Amniotic stem cell (primary cell): Measurements from ENCODE around the gene PRKAG2.

Experiments used
- DNase-seq: peaks from one replicate; lab custom pipeline; 2025; lab: John Stamatoyannopoulos, UW

PRKAG2 gene

DNA sequence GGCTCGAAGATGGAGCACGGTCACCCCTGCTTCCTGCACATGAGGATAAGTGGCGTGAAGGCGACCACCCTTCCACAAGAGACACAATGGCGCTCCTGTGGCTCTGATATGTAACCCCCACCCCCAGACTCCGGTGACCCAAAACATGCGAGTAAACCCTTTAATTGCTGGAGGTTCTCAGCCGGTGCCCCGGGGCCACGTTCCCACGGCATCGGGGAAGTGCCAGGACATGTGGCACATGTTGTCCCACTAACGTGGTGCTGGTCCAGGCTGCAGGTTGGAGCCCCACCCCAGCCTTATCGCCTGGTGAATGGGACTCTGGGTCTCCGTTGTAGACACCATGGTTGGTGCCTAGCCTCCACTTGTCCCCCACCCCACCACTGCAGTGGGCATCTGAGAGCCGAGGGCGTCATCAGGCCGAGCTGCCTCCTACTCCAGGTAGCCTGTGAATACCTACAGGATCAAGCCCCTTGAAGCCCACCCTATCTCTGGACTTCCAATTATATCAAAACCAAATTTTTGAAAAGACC, 132.8 kb downstream of the PRKAG2 start:
- DNase-seq: no peak

DNA sequence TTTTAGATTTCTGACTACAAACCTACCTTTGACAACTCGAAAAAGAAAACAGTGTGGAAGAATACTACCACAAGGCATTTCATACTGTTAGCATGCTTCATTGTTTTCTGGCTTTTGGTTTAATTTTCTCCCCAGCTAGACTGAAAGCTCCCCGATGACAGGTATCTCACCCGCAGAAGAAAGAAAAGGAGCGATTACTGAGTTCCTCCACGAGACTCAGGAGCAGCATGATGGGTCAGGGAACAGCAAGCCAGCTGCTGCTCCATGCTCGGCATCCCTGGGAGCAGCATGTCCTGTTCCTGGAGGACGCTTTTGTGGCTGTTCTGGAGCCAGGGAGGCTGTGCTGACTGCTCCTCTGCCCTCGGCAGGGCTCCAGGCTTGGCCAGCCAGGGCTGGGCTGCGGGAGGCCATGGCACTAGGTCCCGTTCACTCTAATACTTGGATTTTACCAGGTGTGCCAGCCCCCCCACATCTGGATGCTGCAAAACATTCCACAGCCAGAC, 133.4 kb downstream of the PRKAG2 start:
- DNase-seq: no peak

DNA sequence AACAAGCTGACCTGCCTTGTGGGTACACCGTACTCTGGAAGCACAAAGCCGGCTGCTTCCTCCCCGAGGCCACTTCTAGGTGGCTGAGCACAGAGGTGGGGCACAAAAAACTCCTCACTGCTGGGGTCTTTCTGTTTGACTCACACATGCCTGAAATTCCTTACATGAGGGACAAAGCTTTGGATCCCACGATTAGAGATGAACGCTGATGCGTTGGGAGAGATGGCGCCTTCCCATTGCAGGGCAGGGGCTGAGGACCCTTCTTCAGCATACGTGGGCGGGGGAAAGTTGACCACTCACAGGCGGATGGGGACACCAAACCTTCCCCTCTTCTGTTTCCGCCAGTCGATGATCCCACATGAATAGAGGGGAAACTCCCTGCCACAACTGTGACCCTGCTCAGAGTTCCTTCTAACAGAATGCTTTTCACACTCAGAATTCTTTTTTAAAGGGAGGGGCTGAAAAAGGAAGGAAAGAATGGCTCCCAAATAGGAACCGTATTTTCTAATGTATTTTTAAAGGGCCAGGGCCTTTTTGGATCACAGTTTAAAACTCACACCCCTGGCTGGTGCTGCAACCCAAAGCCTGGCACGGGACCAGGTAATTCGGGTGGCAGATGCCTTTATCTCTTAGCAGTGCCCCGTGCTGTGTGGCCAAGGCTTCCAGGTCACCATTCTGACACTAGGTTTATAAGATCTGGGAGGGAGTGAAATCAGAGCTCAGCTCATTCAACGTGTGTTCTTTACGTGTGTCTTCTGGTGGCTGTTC, 134.0 kb downstream of the PRKAG2 start:
- DNase-seq: no peak

DNA sequence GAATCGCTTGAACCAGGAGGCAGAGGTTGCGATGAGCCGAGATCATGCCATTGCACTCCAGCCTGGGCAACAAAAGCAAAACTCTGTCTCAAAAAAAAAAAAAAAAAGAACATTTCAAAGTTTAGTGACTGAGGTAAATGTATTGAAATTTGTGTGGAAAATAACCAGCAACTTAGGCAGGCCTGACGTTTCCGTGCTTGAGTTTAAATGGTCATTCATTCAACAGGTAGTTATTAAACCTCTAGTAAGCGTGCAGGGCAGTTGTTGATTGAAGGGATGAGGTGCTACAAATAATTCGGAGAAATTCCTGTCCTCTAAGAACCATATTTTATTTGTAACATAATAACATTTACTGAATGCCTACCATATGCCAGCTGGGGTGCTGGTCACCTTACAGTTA, 135.3 kb downstream of the PRKAG2 start:
- DNase-seq: no peak

DNA sequence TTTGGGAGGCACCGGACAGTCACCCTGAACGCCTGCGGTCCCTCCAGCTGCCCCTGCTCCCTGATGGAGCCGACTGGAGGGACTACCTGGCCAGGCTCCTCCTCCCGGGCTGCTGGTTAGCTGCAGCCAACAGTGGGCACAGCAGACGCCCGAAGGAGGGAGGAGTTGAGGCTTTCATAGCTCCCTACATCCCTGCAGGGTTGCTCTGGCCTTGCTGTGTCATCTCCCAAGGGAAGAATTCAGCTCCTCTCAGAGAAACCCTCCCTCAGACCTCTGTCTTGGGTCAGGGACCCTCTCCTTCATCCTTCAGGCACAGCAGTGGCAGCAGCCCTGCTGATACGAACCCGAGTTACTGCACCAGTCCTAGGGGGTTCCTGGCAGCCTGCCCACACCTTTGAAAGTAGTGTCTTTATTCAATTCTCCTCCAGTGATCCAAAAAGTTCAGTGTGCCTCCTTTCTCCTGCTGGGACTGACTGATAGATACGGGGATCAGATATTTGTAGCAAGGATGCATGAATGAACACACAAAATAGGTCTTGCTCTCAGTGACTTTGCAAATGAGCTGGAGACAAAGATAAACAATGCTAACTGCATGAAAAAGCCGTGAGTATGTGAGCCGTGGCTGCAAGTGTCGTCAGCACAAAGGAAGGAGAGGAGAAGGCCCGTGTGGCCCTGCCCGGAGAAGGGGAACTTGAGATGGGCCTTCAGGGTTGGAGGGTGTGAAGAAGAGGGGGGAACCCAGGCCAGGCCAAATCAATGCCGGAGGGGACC, 136.6 kb downstream of the PRKAG2 start:
- no peak for DNase-seq

DNA sequence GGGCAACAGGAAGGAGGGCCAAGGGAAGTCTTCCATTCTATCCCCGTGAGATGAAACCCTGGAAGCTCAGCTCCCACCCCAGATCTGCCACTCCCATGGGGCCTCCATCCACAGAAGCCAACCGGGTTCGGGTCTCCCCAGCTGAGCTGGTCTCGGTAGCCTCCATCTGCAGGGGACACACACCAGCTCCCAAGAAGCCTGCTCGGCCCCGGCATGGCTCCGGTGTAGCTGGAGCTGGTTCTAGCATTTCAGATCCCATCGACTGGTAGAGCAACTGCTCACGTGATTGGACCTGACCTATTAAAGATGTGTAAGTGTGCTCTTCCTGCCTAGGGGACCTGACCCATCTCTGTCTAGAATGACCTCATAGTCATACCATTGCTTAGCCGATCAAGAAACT, 138.0 kb downstream of the PRKAG2 start:
- no peak for DNase-seq

DNA sequence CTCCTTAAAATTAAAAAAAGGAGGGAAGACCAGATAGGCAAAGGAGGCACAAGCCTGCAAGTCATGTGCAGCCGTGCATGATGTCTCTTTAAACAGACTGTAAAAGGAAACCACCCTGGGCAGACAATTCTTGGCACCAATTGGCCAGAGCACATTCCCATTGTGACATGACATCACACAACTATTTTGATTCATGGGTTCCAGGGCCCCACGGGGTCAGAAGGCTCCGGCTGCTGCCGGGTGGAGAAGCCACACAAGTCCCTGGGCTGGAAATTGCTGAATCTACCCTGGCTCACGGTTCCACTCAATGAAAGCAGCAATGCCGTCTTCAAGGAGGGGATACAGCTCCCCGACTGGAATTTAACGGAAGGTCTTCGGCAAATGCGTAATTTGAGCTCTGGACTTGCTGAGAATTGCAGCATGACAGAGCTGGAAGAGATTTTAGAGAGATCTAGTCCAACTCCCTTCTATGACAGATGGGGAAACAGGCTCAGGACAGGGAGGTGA, 140.5 kb downstream of the PRKAG2 start:
- DNase-seq: peak; percentile 92

DNA sequence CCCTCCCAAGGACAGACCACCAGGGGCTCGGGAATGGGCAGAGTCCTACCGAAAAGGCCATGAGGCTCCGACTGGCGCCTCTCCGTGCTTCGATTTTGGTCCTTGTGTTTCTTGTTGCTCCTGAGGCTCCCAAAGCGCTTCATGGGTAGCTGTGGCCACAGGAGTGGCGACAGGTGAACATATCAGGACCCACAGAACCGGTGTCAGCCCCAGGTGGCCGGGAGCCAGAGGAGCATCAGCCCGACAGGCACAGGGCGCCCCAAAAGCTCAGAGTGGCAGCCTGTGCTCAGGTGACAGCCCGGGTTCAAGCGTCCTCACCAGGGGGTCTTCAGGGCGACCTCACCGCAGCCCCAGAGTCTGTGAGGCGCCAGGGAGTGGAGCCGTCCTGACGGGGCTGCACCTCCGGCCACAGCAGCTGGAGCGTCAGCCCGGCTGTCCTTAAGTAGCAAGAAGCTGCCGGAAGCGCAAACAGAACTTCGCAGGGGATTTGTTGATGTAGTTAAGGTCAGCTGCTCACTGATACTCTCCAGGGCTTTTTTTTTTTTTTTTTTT, 141.0 kb downstream of the PRKAG2 start:
- DNase-seq: no peak

DNA sequence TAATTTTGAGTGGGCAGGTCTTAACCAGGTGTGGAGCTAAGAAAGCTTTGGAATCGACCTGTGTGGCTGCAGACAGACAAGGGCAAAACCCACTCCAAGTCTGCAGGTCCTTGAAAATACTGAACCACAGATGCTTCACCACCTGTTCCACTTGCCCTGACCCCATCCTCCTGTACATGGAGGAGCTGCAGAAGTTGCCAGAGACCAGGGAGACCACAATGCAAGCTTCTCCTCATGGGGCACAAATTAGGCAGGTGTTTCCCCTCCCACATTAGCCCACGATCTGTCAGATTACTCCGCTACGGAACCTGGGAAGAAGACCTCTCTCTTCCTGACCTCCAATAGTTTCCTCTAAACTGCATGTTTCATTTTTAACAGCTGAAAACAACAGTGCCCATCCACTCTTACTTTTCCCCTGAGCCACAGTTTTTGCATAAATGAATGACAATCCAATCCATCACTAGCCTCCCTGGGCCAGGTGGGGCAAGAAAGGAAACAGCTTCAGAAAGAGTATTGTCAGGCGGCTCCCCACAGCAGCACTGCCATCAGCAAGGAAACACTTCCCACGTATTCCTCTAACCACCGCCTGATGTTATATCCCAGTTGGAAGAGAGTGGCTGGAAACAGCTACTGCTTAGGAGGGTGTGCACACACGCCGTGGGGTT, 141.6 kb downstream of the PRKAG2 start:
- DNase-seq: no peak

DNA sequence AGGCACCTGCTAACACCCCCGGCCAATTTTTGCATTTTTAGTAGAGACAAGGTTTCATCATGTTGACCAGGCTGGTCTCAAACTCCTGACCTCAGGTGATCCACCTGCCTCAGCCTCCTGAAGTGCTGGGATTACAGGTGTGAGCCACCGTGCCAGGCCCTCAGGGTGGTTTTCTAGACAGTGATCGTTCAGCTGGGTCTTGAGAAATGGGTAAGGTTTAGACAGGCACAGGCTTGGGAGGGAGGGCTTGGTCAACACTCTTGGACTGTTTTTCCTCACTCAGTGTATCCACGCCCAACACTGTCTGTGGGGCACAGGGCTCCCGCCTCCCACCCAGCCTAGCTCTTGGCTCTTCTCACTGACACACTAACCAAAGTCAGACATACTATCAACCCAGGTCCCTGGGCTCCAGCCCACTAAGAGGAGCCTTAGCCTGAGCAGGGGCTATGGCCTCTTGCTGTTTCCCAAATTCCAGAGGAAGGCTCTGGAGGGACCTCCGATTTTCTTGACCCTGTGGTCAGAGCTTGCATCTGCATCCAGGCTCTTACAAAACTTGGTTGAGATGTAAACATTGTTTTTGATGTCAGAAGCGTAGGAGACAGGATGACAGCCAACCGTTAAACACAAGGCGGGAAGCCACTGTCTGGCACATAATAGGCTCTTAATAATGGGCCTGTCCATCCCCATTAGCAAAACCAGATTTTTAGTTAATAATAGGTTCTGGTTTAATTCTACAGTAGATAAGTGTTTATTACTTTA, 143.9 kb downstream of the PRKAG2 start:
- no peak for DNase-seq

DNA sequence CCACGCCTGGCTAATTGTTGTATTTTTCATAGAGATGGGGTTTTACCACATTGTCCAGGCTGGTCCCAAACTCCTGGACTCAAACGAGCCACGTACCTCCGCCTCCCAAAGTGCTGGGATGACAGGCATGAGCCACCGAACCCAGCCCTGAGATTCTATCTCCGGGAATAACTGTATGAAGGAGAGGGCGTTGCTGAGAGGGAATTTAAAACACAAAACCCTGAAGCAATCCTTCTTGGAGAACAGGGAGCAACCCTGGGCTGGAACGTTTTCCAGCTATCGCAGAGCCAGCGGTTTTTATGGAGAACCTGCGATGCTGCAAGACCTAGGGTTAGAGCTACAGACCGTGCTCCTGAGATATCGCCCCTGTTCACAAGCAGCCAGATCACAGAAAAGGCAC, 144.6 kb downstream of the PRKAG2 start:
- DNase-seq: no peak

DNA sequence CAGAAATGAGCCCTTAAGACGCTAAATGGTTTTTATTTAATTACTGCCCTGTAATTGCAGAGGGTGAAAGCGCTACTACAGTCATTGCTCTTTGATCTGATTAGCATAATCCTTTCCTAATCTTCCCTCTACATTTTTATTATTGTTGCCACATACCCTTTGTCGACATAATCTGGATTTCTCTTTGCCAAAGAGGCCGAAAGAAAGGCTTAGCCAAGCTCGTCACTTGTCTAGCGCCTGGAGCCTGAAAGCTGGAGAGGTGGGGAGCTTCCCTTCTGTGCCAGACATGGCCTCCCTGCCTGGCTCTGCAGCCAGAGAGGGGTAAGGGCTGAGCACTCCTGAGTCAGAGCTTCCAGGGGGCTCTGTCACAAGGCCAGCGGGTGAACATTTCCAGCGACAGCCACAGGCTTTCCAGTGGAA, 145.9 kb downstream of the PRKAG2 start:
- no peak for DNase-seq

DNA sequence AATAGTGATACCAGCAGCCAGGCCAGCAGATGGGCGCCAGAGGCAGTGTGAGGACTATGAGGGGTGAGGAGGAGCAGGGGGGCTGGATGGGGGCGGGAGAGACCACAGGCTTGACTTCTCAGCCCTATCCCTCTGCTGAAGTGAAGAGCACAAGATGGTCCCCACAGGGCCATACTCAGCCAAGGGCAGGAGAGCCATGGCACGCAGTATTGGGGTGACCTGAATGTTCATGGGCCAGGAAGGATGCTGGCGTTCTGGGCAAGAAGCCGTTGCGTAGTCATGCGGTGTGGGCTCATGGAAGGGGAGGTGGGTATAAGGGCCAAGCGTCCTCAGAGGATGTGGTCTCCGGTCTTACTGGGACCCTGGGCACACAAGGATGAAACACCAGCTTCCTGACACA, 146.3 kb downstream of the PRKAG2 start:
- no peak for DNase-seq

DNA sequence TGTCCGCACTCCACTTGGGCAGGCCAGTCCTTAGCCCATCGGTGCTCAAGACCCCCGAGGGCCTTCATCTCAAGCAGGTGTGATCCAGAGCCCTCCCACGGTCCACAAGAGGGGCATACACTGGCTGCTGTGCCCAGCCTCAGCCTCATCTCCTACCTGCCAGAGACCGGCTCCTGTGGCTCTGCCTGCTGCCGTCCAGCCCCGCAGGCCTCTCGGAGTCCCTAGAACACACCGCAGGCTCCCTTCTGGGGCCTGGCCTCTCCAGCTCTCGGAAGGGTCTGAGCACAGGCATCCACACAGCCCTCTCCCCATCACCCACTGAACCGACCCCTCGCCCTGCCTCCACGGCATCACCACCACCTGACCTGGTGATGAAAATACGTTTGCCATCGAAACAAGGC, 147.4 kb downstream of the PRKAG2 start:
- DNase-seq: no peak

DNA sequence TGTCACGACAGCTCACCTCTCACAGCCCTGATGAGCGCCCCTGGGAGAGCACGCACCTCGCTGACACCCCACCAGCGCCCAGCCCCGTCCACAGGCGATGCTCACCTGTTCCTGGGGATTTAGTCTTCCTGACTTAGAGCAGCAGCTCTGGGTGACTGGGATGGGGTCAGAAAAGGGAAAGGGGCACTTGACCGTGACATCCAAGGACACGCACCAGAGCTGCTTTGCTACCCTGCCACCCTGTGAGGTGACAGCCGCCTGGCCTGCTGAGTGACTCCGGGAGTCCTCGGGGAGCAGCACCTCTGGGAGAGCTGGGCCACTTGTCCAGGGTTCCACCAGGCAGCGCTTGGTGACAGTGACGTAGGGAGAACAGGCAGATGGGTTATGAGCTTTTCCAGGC, 148.2 kb downstream of the PRKAG2 start:
- DNase-seq: no peak

DNA sequence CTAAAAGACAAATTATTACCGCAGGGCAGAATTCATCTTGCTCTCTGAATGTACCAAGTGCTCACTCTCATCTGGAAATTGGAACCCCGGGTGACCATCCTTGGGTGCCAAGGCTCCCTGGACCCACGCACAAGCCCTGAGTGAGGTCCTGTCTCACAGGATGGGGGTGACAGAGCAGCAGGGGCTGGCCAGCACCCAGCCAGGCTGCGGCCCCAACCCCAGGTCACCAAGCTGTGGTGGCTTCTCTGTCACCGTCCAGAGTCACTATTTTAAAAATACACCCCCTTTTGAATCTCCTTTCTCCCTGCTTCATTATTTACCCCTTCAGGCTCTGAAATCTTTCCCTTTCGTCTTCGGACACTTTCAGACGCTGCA, 148.6 kb downstream of the PRKAG2 start:
- no peak for DNase-seq

DNA sequence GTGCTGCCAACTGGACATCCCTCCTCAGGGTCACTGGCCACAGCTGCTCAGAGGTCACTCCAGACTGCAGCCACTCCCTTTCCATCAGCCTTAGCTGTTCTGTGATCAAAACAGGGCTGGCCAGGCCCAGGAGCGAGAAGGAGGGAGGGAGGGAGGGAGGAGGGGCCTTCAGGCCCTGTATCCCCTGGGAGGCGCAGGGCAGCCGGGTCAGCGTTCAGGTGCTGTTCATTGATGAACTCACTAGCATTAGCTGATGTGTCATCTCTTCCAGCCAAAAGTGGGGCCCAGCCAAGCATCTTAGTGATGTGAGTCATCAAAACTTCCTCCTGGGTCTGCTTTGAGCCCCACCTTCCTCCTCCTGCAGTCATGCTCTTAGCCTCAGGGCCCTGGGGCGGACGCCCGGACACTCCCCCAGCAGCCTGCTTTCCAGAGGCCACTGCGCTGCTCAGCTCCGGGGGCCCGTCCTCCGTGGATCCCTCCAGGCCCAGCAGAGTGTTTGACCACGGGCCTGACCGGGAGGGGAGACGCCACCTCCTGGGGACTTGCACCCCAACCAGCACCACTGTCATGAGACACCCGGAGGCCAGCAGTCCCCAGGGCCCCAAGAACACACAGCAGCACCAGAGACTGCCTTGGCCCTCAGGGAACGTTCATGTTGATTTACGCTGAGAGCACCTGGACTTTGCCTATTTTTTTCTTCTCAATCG, 149.2 kb downstream of the PRKAG2 start:
- DNase-seq: peak; percentile 92

DNA sequence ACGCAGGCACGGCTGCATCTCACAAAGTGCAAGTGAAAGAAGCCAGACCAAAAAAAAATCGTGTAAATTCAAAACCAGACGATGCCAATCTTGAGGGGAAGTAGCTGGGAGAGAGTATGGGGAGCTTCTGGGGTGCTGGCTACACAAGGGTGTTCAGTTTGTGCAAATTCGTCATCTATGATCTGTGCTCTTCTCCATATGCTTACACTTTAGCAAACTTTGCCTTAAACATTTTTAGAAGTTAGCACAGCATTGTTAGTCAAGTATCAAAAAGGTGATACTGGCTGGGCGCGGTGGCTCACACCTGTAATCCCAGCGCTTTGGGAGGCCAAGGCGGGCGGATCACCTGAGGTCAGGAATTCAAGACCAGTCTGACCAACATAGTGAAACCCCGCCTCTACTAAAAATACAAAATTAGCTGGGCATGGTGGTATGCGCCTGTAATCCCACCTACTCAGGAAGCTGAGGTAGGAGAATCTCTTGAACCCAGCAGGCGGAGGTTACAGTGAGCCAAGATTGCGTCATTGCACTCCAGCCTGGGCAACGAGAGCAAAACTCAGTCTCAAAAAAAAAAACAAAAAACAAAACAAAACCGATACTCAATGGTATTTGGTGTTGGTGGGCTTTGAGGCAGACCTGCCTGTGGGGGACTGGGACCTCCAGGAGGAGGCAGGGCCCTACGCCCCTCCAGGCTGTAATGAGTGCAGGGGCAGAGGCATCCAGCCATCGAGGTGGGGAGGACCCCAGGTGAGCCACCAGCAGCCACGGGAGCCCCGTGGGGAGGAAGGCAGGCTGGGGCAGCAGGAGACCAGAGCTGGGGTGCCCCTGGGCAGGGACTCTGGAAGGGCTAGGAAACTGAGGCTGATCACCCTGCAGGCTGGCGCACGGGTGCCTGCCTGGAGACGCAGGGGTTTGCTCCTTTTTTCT, 150.0 kb downstream of the PRKAG2 start:
- DNase-seq: no peak

DNA sequence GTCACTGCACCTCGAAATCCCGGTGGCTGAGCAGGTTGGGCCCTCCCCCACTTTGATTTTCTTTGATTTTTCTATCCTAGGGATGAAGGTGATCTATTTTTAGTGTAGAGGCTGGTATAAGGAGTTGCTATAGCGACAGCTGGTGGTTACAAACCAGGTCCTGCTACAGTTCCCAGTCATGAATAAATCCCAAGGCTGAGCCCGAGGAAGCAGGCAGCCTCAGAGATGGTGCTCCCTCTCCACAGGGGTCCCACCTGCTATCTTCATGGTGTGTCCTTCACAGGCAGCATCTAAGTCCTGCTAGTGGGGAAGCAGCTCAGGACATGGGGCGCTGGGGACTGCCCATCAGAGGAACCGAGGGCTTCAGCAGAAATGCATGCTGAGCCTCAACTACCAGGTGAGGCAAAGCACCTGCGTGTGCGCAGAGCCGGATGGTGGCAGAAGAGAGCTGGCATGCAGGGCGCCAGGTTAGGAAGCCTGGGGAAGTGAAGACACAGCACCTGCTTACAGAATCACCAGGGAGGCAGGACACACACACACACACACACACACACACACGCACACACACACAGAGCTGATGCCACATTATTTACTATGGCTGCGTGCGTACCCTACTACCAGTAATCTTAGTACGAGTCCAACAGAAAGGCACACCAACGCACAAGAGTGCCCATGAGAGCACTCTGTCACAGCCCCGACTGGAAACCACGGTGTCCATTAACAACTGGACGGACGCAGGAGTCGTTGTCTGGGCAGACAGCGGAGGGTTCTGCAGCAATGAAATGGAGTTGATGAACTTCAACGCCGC, 150.9 kb downstream of the PRKAG2 start:
- no peak for DNase-seq
